PFSK-1 (cell line): ENCODE data around the gene FBXW11.

ENCODE experiments used
- FOXP2 ChIP-seq: optimal IDR thresholded peaks from 2 replicates; pipeline ENCODE3; 2011; ENCODE audit warnings: borderline replicate concordance, control low read depth, inconsistent platforms; ENCODE audit not compliant: insufficient read depth; ENCODE audit errors: extremely low read length, extremely low read depth
- POLR2AphosphoS5 ChIP-seq: IDR thresholded peaks from 2 replicates; pipeline ENCODE4 v1.6.1; 2012; ENCODE audit warnings: low read depth, mild to moderate bottlenecking, control low read depth, low read length, moderate library complexity
- SIN3A ChIP-seq: IDR thresholded peaks from 2 replicates; pipeline ENCODE4 v1.6.1; 2012; ENCODE audit warnings: mild to moderate bottlenecking, low read length, moderate library complexity, borderline replicate concordance; ENCODE audit not compliant: insufficient read depth
- TAF1 ChIP-seq: IDR thresholded peaks from 2 replicates; pipeline ENCODE4 v1.6.1; 2012; ENCODE audit warnings: low read length, control low read depth, borderline replicate concordance; ENCODE audit not compliant: insufficient read depth
- TF ChIP-seq, protein P1 (sequence below), 2 experiments: IDR thresholded peaks; 2 replicates each; pipeline versions ENCODE4 v1.6.1 to v1.8.0; 2011 to 2012; ENCODE audit warnings: low read depth in 2 of 2, low read length in 2 of 2, control low read depth in 1 of 2, inconsistent platforms in 1 of 2, mild to moderate bottlenecking in 1 of 2, moderate library complexity in 1 of 2; ENCODE audit not compliant: insufficient read depth in 1 of 2

FBXW11 gene

GRCh38 chr5:171914726-171915338 lies 91.6 kb downstream of the FBXW11 start:
- TF ChIP-seq FOXP2 (no peak), POLR2AphosphoS5 (no peak), SIN3A (no peak), TAF1 (no peak)
- TF ChIP-seq, protein P1, sequence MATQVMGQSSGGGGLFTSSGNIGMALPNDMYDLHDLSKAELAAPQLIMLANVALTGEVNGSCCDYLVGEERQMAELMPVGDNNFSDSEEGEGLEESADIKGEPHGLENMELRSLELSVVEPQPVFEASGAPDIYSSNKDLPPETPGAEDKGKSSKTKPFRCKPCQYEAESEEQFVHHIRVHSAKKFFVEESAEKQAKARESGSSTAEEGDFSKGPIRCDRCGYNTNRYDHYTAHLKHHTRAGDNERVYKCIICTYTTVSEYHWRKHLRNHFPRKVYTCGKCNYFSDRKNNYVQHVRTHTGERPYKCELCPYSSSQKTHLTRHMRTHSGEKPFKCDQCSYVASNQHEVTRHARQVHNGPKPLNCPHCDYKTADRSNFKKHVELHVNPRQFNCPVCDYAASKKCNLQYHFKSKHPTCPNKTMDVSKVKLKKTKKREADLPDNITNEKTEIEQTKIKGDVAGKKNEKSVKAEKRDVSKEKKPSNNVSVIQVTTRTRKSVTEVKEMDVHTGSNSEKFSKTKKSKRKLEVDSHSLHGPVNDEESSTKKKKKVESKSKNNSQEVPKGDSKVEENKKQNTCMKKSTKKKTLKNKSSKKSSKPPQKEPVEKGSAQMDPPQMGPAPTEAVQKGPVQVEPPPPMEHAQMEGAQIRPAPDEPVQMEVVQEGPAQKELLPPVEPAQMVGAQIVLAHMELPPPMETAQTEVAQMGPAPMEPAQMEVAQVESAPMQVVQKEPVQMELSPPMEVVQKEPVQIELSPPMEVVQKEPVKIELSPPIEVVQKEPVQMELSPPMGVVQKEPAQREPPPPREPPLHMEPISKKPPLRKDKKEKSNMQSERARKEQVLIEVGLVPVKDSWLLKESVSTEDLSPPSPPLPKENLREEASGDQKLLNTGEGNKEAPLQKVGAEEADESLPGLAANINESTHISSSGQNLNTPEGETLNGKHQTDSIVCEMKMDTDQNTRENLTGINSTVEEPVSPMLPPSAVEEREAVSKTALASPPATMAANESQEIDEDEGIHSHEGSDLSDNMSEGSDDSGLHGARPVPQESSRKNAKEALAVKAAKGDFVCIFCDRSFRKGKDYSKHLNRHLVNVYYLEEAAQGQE (IDR thresholded peaks at IDR 0.05; ENCODE audit: insufficient read depth in 1 of 2, low read depth in 2 of 2, low read length in 2 of 2): no peak

- TF ChIP-seq SIN3A: no peak
- TF ChIP-seq FOXP2: no peak
- no peak for TF ChIP-seq POLR2AphosphoS5
- TF ChIP-seq, protein P1 (IDR thresholded peaks at IDR 0.05; ENCODE audit: insufficient read depth in 1 of 2, low read depth in 2 of 2, low read length in 2 of 2): no peak
- no peak for TF ChIP-seq TAF1
These were observed 92.5 kb downstream of the FBXW11 start for GRCh38 chr5:171913987-171914273.

DNA sequence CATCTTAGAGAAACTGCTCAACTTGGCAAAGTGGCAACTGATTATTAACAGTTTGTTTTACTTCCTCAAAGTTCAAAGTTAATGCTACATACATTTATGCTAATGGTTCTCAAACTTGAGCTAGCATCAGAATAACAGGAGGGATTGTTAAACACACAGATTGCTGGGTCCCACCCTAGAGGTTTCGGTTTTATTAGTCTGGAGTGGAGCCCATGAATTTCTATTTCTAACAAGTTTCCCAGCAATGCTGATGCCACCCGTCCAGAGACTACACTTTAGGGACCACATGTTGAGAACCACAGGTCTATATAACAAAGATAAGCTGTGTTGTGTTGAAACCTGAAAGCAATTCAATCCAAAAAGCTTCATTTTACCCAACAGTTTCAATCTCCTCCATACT lies 95.3 kb downstream of the FBXW11 start:
- no peak for TF ChIP-seq POLR2AphosphoS5
- no peak for TF ChIP-seq FOXP2
- no peak for TF ChIP-seq SIN3A
- TF ChIP-seq TAF1: no peak
- TF ChIP-seq, protein P1 (IDR thresholded peaks at IDR 0.05; ENCODE audit: insufficient read depth in 1 of 2, low read depth in 2 of 2, low read length in 2 of 2): no peak

DNA sequence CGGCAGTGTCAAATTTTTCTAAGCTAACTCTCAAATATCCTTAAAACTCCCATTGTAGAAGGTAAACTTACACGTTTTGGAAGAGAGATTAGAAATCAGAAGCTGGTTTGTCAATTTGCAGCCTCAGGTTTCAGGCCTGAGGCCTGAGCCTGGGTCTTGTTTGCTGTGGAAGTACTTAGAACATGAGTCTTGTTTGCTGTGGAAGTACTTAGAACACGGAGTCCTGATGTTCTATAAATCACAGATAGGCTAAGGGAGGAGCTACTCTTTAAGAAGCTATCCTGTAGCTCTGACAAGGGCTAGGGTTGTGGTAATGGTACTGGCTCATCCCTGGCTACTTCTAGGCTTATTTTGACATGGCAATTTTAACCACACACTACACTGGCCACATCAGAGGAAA lies 97.8 kb downstream of the FBXW11 start:
- TF ChIP-seq, protein P1 (IDR thresholded peaks at IDR 0.05; ENCODE audit: insufficient read depth in 1 of 2, low read depth in 2 of 2, low read length in 2 of 2): no peak
- no peak for TF ChIP-seq POLR2AphosphoS5
- TF ChIP-seq TAF1: no peak
- TF ChIP-seq SIN3A: no peak
- TF ChIP-seq FOXP2: no peak

DNA sequence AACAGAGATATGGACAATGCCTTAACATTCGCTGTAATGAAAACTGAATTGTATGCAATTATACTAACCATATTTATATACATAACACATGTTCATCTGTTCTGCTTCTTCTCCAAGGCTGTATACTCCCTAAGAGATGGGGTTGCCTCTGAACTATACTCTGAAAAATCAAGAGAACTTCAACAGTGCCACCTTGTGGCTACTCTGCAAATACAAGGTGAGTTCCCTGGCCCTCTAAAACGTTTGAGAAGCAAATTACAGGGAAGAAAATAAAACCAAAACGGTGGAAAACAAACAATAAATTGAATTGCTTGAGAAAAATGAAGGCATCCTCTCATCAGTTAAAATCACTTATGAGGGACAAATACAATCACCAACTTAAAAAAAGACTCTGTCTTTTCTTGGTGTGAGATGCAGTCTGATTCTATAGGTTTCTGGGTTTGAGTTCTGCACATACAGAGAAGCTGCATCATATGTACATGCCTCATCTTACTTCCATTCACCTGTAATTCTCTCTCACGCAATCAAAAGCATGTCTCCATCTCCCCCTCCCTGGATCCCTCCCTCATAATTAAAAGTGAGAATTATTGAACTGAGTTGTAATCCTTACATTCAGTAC lies 98.6 kb downstream of the FBXW11 start:
- TF ChIP-seq TAF1: no peak
- no peak for TF ChIP-seq SIN3A
- no peak for TF ChIP-seq FOXP2
- no peak for TF ChIP-seq POLR2AphosphoS5
- TF ChIP-seq, protein P1 (IDR thresholded peaks at IDR 0.05; ENCODE audit: insufficient read depth in 1 of 2, low read depth in 2 of 2, low read length in 2 of 2): no peak
